SK-N-SH (cell line): ENCODE results near the gene LOXL4. TPM values are rescaled to one million over a fixed set of nuclear protein-coding genes. Genes with fewer than 3 reads are reported as not detected.
A peak's percentile ranks its signal among the peaks of the same experiment; 100 is the strongest.

Experiments used
- CTCF ChIA-PET: fragments of 300-600, 350-600 bp; formaldehyde crosslinking; extraction: SDS; loops from one replicate; lab custom pipeline; 2021; lab: Yijun Ruan, JAX
- POLR2A ChIA-PET: fragments of 350-600 bp; sonication (Branson Sonifier 250); formaldehyde crosslinking; extraction: SDS; loops from one replicate; lab custom pipeline; 2020; ENCODE audit warnings: antibody characterized with exemption, inconsistent platforms; lab: Yijun Ruan, JAX
- DNase-seq: peaks from one replicate; pipeline ENCODE4 v3.0.0; 2012
- H2AFZ ChIP-seq: fragments of 200-600 bp; sonication (generic); 2 replicates; pipeline ENCODE4 v1.8.1; 2016; ENCODE audit warnings: antibody characterized with exemption, mild to moderate bottlenecking, low read depth
- H3F3A ChIP-seq: fragments of 200-600 bp; sonication (generic); replicated peaks from 2 replicates; pipeline ENCODE3; 2016; ENCODE audit warnings: antibody characterized with exemption, mild to moderate bottlenecking; ENCODE audit not compliant: insufficient read depth
- H3K27ac ChIP-seq, 2 experiments: fragments of 200-500 bp in 1 of 2; fragments of 200-600 bp in 1 of 2; sonication (Bioruptor generic) in 1 of 2; sonication (generic), shearing (Covaris generic) in 1 of 2; 2 replicates each; pipeline versions ENCODE4 v1.5.1 to v1.6.1; 2014 to 2016; ENCODE audit warnings: low read depth in 2 of 2, inconsistent platforms in 1 of 2, low read length in 1 of 2, mild to moderate bottlenecking in 1 of 2, mixed read lengths in 1 of 2
- H3K27me3 ChIP-seq: fragments of 200-600 bp; sonication (generic), shearing (Covaris generic); 2 replicates; pipeline ENCODE4 v1.6.1; 2016; ENCODE audit warnings: mixed run types; ENCODE audit not compliant: insufficient read depth
- H3K36me3 ChIP-seq, 2 experiments: fragments of 200-500 bp in 1 of 2; fragments of 200-600 bp in 1 of 2; sonication (Bioruptor generic) in 1 of 2; sonication (generic) in 1 of 2; replicated peaks in 1 of 2; 2 replicates each; pipeline versions ENCODE3 to v1.5.1; 2014 to 2016; ENCODE audit warnings: low read length in 1 of 2, mild to moderate bottlenecking in 1 of 2; ENCODE audit not compliant: insufficient read depth in 2 of 2, control insufficient read depth in 1 of 2
- H3K4me1 ChIP-seq, 2 experiments: fragments of 200-500 bp in 1 of 2; fragments of 200-600 bp in 1 of 2; sonication (Bioruptor generic) in 1 of 2; sonication (generic), shearing (Covaris generic) in 1 of 2; 2 replicates each; pipeline versions ENCODE4 v1.5.1 to v1.6.1; 2014 to 2016; ENCODE audit warnings: low read depth in 1 of 2, low read length in 1 of 2, mixed run types in 1 of 2; ENCODE audit not compliant: insufficient read depth in 2 of 2, control insufficient read depth in 1 of 2
- H3K4me2 ChIP-seq: fragments of 200-600 bp; sonication (generic), shearing (Covaris generic); 2 replicates; pipeline ENCODE4 v1.6.1; 2017; ENCODE audit warnings: mixed run types
- H3K4me3 ChIP-seq, 2 experiments: fragments of 200-500 bp in 1 of 2; fragments of 200-600 bp in 1 of 2; sonication (Bioruptor generic) in 1 of 2; sonication (generic), shearing (Covaris generic) in 1 of 2; 2 replicates each; pipeline versions ENCODE4 v1.5.1 to v1.8.1; 2014 to 2016; ENCODE audit warnings: low read depth in 2 of 2, inconsistent platforms in 1 of 2, low read length in 1 of 2, mild to moderate bottlenecking in 1 of 2, mixed read lengths in 1 of 2, moderate library complexity in 1 of 2
- H3K79me2 ChIP-seq: fragments of 200-600 bp; sonication (generic); 2 replicates; pipeline ENCODE4 v1.8.1; 2017; ENCODE audit warnings: mild to moderate bottlenecking; ENCODE audit not compliant: insufficient read depth
- H3K9ac ChIP-seq: fragments of 200-600 bp; sonication (generic); 2 replicates; pipeline ENCODE4 v1.6.1; 2017; ENCODE audit warnings: mixed run types
- H3K9me2 ChIP-seq: fragments of 200-600 bp; sonication (generic); 2 replicates; pipeline ENCODE4 v1.6.1; 2017; ENCODE audit warnings: mixed run types
- H3K9me3 ChIP-seq: fragments of 200-600 bp; sonication (generic); 2 replicates; pipeline ENCODE4 v1.6.1; 2017; ENCODE audit warnings: mixed run types, mild to moderate bottlenecking, moderate library complexity
- H4K20me1 ChIP-seq: fragments of 200-600 bp; sonication (generic); 2 replicates; pipeline ENCODE4 v1.6.1; 2017; ENCODE audit warnings: mild to moderate bottlenecking, mixed run types; ENCODE audit not compliant: insufficient read depth
- EP300 ChIP-seq, 2 experiments: IDR thresholded peaks; 2 replicates each; pipeline versions ENCODE4 v1.4.0 to v1.6.1; 2012; ENCODE audit warnings: borderline replicate concordance in 1 of 2, low read depth in 1 of 2, low read length in 1 of 2
- GABPA ChIP-seq: IDR thresholded peaks from 2 replicates; pipeline ENCODE4 v1.4.0; 2012; ENCODE audit warnings: low read depth, mild to moderate bottlenecking
- GATA2 ChIP-seq: sonication (generic); formaldehyde crosslinking; IDR thresholded peaks from 2 replicates; pipeline ENCODE4 v1.5.0; 2020; ENCODE audit warnings: mild to moderate bottlenecking, missing genetic modification reagents
- JUND ChIP-seq: IDR thresholded peaks from 2 replicates; pipeline ENCODE4 v1.4.0; 2012
- NFIC ChIP-seq: IDR thresholded peaks from 2 replicates; pipeline ENCODE4 v1.4.0; 2012; ENCODE audit warnings: borderline replicate concordance
- NRF1 ChIP-seq: IDR thresholded peaks from 2 replicates; pipeline ENCODE4 v1.6.1; 2012; ENCODE audit warnings: low read depth, mild to moderate bottlenecking, low read length
- POLR2AphosphoS5 ChIP-seq: IDR thresholded peaks from 2 replicates; pipeline ENCODE4 v1.6.1; 2012; ENCODE audit warnings: low read depth, low read length
- RCOR1 ChIP-seq: fragments of 150-350 bp; IDR thresholded peaks from 2 replicates; pipeline ENCODE4 v1.6.1; 2017; ENCODE audit warnings: antibody characterized with exemption, low read length
- SIN3A ChIP-seq: IDR thresholded peaks from 2 replicates; pipeline ENCODE4 v1.6.1; 2012; ENCODE audit warnings: low read depth, mild to moderate bottlenecking, low read length, moderate library complexity, borderline replicate concordance
- SMC3 ChIP-seq: IDR thresholded peaks from 2 replicates; pipeline ENCODE4 v1.6.1; 2012; ENCODE audit warnings: low read depth, low read length, improper control_type of control experiment
- TCF12 ChIP-seq: IDR thresholded peaks from 2 replicates; pipeline ENCODE4 v1.4.0; 2012
- TEAD4 ChIP-seq: IDR thresholded peaks from 2 replicates; pipeline ENCODE4 v1.4.0; 2012; ENCODE audit warnings: mild to moderate bottlenecking, borderline replicate concordance; ENCODE audit not compliant: insufficient read depth
- YY1 ChIP-seq: IDR thresholded peaks from 2 replicates; pipeline ENCODE4 v1.4.0; 2012; ENCODE audit warnings: low read depth, mild to moderate bottlenecking
- polyA plus RNA-seq, 3 experiments: library from polyadenylated mRNA; depleted of rRNA; stranded (reverse); fragments of >200 nt; gene quantifications; 2 replicates each; pipeline ENCODE4 v1.2.3, GENCODE V29; 2012
- TF ChIP-seq, protein P1 (sequence below): fragments of 150-350 bp; IDR thresholded peaks from 2 replicates; pipeline ENCODE4 v1.6.1; 2017; ENCODE audit warnings: antibody characterized with exemption, low read length, low read depth, borderline replicate concordance
- TF ChIP-seq, protein P2 (sequence below): IDR thresholded peaks from 2 replicates; pipeline ENCODE4 v1.6.1; 2012; ENCODE audit warnings: mild to moderate bottlenecking, low read depth, low read length, moderate library complexity
- TF ChIP-seq, protein P3 (sequence below): IDR thresholded peaks from 2 replicates; pipeline ENCODE4; 2012

LOXL4 gene
- polyA plus RNA-seq, 1 of the 3 experiments (the other 2 are of a cell fraction) = 1.7 TPM

DNA sequence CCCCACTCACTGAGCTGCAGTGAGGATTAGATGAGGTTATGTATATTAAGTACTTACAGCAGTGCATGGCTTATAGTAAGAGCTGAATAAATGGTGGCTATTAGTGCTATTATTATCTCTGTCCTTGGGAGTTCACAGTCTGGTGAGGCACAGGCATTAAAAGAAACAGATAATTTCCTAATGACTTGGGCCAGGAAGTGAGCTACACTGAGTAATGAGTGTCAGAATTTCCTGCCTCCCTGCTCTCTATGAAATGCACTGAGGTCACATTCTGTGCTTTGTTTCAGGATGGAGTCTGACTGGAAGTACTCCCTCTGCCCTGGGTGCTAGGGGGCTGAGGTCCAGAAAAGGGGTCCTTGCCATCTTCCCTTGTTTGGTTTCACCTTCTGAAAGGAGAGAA is 48.7 kb upstream of the LOXL4 start:
- peak overlapping the region; percentile 36 for H3K4me2 ChIP-seq
- no peak for DNase-seq
- no peaks in the 10 kb centered on the region for H3F3A ChIP-seq
- peak overlapping the region; percentile 72; the same call in 1 of the 2 replicates for H2AFZ ChIP-seq
- CTCF ChIA-PET = no interaction called here
- no peak overlapping the region for H3K4me3 ChIP-seq
- TF ChIP-seq, protein P1, sequence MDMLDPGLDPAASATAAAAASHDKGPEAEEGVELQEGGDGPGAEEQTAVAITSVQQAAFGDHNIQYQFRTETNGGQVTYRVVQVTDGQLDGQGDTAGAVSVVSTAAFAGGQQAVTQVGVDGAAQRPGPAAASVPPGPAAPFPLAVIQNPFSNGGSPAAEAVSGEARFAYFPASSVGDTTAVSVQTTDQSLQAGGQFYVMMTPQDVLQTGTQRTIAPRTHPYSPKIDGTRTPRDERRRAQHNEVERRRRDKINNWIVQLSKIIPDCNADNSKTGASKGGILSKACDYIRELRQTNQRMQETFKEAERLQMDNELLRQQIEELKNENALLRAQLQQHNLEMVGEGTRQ = no peak
- TF ChIP-seq GABPA (no peak), RCOR1 (no peak), SIN3A (no peak), YY1 (no peak), NRF1 (no peak), SMC3 (no peak), JUND (no peak), TEAD4 (no peak), NFIC (no peak), GATA2 (no peak), EP300 (IDR thresholded peaks at IDR 0.05; ENCODE audit: borderline replicate concordance in 1 of 2, low read depth in 1 of 2, low read length in 1 of 2) (peak in 1 of 2 experiments; percentile 44; a peak in 1 of 4 replicates), POLR2AphosphoS5 (no peak), TCF12 (peak; percentile 53; the same call in 1 of the 2 replicates)
- TF ChIP-seq, protein P2, sequence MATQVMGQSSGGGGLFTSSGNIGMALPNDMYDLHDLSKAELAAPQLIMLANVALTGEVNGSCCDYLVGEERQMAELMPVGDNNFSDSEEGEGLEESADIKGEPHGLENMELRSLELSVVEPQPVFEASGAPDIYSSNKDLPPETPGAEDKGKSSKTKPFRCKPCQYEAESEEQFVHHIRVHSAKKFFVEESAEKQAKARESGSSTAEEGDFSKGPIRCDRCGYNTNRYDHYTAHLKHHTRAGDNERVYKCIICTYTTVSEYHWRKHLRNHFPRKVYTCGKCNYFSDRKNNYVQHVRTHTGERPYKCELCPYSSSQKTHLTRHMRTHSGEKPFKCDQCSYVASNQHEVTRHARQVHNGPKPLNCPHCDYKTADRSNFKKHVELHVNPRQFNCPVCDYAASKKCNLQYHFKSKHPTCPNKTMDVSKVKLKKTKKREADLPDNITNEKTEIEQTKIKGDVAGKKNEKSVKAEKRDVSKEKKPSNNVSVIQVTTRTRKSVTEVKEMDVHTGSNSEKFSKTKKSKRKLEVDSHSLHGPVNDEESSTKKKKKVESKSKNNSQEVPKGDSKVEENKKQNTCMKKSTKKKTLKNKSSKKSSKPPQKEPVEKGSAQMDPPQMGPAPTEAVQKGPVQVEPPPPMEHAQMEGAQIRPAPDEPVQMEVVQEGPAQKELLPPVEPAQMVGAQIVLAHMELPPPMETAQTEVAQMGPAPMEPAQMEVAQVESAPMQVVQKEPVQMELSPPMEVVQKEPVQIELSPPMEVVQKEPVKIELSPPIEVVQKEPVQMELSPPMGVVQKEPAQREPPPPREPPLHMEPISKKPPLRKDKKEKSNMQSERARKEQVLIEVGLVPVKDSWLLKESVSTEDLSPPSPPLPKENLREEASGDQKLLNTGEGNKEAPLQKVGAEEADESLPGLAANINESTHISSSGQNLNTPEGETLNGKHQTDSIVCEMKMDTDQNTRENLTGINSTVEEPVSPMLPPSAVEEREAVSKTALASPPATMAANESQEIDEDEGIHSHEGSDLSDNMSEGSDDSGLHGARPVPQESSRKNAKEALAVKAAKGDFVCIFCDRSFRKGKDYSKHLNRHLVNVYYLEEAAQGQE = no peak
- TF ChIP-seq, protein P3, sequence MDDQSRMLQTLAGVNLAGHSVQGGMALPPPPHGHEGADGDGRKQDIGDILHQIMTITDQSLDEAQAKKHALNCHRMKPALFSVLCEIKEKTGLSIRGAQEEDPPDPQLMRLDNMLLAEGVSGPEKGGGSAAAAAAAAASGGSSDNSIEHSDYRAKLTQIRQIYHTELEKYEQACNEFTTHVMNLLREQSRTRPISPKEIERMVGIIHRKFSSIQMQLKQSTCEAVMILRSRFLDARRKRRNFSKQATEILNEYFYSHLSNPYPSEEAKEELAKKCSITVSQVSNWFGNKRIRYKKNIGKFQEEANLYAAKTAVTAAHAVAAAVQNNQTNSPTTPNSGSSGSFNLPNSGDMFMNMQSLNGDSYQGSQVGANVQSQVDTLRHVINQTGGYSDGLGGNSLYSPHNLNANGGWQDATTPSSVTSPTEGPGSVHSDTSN = peak; percentile 48; the same call in 1 of the 2 replicates
- TF ChIP-seq, all 33 proteins: peak for 3
- peak overlapping the region in 1 of 2 experiments; percentile 32; a peak in 1 of 4 replicates for H3K27ac ChIP-seq
- no peaks in the 10 kb centered on the region for H3K9me3 ChIP-seq
- POLR2A ChIA-PET = no interaction called here
- H3K9me2 ChIP-seq = no peaks in the 10 kb centered on the region
- no peaks in the 10 kb centered on the region for H3K36me3 ChIP-seq
- H3K79me2 ChIP-seq = no peaks in the 10 kb centered on the region
- no peaks in the 10 kb centered on the region for H4K20me1 ChIP-seq
- no peak overlapping the region for H3K9ac ChIP-seq
- H3K4me1 ChIP-seq = peaks cover 10 to 16% of the 10 kb centered on the region in 2 experiments; a peak in 2 of 4 replicates
- no peaks in the 10 kb centered on the region for H3K27me3 ChIP-seq
